ENCODE results near the gene CLK3. TPM values are rescaled to one million over a fixed set of nuclear protein-coding genes. Genes with fewer than 3 reads are reported as not detected.

CLK3 gene
- total and polyA plus RNA-seq, 8 donors, result 47.6 to 226 (median 93.2) TPM

DNA sequence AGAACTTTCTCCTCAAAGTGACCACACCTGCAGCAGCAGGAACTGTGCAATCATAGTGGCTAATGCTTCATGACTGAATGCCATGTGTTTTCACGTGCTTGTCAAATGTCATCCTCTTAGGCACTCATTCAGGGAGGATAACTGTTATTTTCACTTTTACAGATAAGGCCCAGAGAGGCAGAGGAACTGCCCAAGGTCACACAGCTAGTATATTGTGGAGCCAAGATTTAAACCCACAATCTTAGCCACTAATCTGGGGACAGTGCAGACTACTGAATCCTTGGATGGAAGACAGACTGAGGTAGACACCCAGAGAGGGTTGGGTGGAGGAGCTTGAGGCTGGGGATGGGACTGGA is 9.9 kb upstream of the CLK3 start:
- Histone ChIP-seq H3K9me3 (no peaks in the 10 kb centered on the region), H3K27ac (no peak overlapping the region), H3K27me3 (no peaks in the 10 kb centered on the region), H3K4me1 (peaks cover 0 to 5% (median 1%) of the 10 kb centered on the region in 4 donors), H3K36me3 (no peaks in the 10 kb centered on the region), H3K4me3 (no peak overlapping the region)
- WGBS, 5 donors, result 53 to 91% (median 69%) methylated on average over 1 of the region's 1 CpG
- no peak for TF ChIP-seq POLR2AphosphoS5 (IDR thresholded peaks at IDR 0.05)
- TF ChIP-seq, protein P1, sequence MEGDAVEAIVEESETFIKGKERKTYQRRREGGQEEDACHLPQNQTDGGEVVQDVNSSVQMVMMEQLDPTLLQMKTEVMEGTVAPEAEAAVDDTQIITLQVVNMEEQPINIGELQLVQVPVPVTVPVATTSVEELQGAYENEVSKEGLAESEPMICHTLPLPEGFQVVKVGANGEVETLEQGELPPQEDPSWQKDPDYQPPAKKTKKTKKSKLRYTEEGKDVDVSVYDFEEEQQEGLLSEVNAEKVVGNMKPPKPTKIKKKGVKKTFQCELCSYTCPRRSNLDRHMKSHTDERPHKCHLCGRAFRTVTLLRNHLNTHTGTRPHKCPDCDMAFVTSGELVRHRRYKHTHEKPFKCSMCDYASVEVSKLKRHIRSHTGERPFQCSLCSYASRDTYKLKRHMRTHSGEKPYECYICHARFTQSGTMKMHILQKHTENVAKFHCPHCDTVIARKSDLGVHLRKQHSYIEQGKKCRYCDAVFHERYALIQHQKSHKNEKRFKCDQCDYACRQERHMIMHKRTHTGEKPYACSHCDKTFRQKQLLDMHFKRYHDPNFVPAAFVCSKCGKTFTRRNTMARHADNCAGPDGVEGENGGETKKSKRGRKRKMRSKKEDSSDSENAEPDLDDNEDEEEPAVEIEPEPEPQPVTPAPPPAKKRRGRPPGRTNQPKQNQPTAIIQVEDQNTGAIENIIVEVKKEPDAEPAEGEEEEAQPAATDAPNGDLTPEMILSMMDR (IDR thresholded peaks at IDR 0.05), result no peak
- no peak for TF ChIP-seq POLR2A (IDR thresholded peaks at IDR 0.05)
- no peak for TF ChIP-seq EP300 (IDR thresholded peaks at IDR 0.05)
- intact Hi-C loops (cut with DNase I; ENCODE audit: low total_unique reads), result loop anchor here (10.0 kb wide), 1 partner anchor 61 kb away; the partner anchor contains the start of gene ARID3B
- DNase-seq, result no peak

DNA sequence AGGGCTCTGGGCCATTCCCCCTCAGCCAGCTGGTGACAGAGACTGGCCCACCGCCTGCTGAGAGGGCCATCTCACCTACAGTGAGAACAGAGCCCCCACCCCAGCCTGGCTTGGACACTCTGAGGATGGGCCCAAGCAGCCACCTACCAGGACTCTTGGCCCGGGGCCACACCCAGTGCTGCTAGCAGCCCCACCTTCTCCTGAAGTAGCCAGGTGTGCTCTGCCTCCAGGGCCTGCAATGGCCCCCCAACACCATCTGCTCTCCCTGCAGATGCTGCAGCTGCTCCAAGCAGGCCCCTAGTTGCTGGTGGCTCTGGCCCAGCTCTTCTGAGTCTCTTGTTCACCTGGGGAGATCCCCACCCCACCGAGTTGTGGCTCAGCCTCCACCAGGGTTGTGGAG is 6.8 kb upstream of the CLK3 start:
- TF ChIP-seq, protein P1 (IDR thresholded peaks at IDR 0.05), result no peak
- TF ChIP-seq POLR2A (IDR thresholded peaks at IDR 0.05), result no peak
- TF ChIP-seq POLR2AphosphoS5 (IDR thresholded peaks at IDR 0.05), result no peak
- TF ChIP-seq EP300 (IDR thresholded peaks at IDR 0.05), result no peak
- no peaks in the 10 kb centered on the region for H3K27me3 ChIP-seq
- intact Hi-C loops (cut with DNase I; ENCODE audit: low total_unique reads), result loop anchor here (10.0 kb wide), 1 partner anchor 64 kb away; the partner anchor contains the start of gene ARID3B

DNA sequence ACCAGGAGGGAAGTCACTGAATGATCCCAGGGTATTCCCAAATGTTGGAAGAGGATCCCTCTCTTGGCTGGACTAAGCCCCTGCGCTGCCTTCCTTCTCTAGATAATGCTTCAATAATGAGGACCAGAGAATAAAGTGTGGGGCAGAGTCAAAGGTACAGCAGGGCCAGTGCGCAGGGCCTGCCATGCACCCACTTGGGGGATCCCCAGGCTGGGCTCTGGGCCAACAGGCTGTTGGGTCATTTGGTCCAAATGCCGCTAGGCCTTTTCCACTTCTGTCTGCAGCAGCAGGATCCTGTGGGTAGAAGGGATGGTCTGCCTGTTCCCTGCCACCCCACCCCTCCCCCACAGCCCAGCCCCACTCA is 5.7 kb upstream of the CLK3 start:
- DNase-seq, result no peak
- 64 to 88% (median 85%) methylated on average over 3 of the region's 3 CpGs for WGBS, 5 donors
- TF ChIP-seq, protein P1 (IDR thresholded peaks at IDR 0.05), result no peak
- Histone ChIP-seq H3K4me3 (no peak overlapping the region), H3K27ac (no peak overlapping the region), H3K9me3 (no peaks in the 10 kb centered on the region), H3K27me3 (no peaks in the 10 kb centered on the region), H3K4me1 (peaks cover 0 to 12% (median 8%) of the 10 kb centered on the region in 4 donors), H3K36me3 (no peaks in the 10 kb centered on the region)
- intact Hi-C loops (cut with DNase I; ENCODE audit: low total_unique reads), result loop anchor here (10.0 kb wide), 1 partner anchor 65 kb away; the partner anchor contains the start of gene ARID3B

More for the DNA sequence above, 6.8 kb upstream of the CLK3 start:
- Histone ChIP-seq H3K9me3 (no peaks in the 10 kb centered on the region), H3K27ac (no peak overlapping the region), H3K4me3 (no peak overlapping the region), H3K36me3 (no peaks in the 10 kb centered on the region), H3K4me1 (peaks cover 0 to 2% (median under 1%) of the 10 kb centered on the region in 4 donors)
- 66 to 81% (median 71%) methylated on average over 2 to 3 of the region's 3 CpGs for WGBS, 5 donors
- DNase-seq, result no peak

DNA sequence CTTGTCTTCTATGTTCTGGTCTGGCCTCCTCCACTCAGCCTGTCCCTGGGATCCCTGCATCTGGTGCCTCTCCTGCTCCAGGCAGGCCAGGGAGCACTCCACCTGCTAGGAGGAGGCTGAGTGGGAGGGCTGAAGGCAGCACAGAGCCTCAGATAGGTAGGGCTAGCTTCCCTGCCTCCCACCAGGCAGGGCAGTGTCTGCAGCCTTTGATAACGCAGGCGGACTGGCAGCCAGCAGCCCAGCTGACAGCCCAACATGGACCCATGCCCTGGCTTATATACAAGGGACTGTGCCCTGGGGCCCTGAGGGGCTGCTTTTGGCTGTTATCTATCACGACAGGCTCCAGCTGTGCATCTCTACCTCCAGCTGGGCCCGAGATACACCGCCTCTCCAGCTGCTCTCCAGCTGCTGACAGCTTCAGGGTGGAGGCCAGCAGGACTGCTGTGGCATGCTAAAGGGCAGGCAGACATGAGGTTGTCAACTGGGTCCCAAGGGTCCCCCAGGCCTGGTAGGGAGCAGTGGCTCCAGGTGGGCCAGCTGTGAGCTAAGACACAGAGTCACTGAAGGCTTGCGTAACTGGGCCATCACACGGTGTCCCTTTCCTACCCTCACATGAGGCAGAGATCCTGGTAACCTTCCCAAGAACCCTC is 5.2 kb upstream of the CLK3 start:
- Histone ChIP-seq H3K4me1 (peaks cover 0 to 14% (median 9%) of the 10 kb centered on the region in 4 donors), H3K4me3 (no peak overlapping the region), H3K27me3 (no peaks in the 10 kb centered on the region), H3K9me3 (no peaks in the 10 kb centered on the region), H3K36me3 (no peaks in the 10 kb centered on the region), H3K27ac (no peak overlapping the region)
- peak in 1 of 2 donors; percentile 61 for DNase-seq
- WGBS, 5 donors, result 52 to 62% (median 57%) methylated on average over 4 to 7 of the region's 7 CpGs
- no peak for TF ChIP-seq POLR2A (IDR thresholded peaks at IDR 0.05)
- TF ChIP-seq POLR2AphosphoS5 (IDR thresholded peaks at IDR 0.05), result no peak
- TF ChIP-seq, protein P1 (IDR thresholded peaks at IDR 0.05), result no peak
- no peak for TF ChIP-seq EP300 (IDR thresholded peaks at IDR 0.05)
- intact Hi-C loops (cut with DNase I; ENCODE audit: low total_unique reads), result no loop called here
